GM12878 (cell line): Measurements from ENCODE around the gene ADAMTSL1. TPM values are rescaled to one million over a fixed set of nuclear protein-coding genes. Genes with fewer than 3 reads are reported as not detected.

Source experiments
- ATAC-seq: fragments of 200-7000 bp; cut with Tn5 transposase; 3 replicates; pipeline ENCODE4 v1.9.1; 2020; ENCODE audit warnings: mild to moderate bottlenecking, moderate library complexity
- BruUV-seq: library from RNA; stranded (reverse); fragments of 400-500 nt; replicated peaks from 2 replicates; lab custom pipeline; 2021; lab: Mats Ljungman, UMichigan
- CTCF ChIA-PET: fragments of 300-600 bp; sonication (Branson Sonifier 250); formaldehyde crosslinking; extraction: SDS; loops from one replicate; lab custom pipeline; 2021; ENCODE audit warnings: inconsistent platforms; lab: Yijun Ruan, JAX
- POLR2A ChIA-PET: fragments of 350-600 bp; formaldehyde crosslinking; extraction: SDS; loops from one replicate; lab custom pipeline; 2021; ENCODE audit warnings: inconsistent platforms; lab: Charles Lee
- RAD21 ChIA-PET: fragments of 300-600 bp; sonication (Branson Sonifier 250); formaldehyde crosslinking; loops from one replicate; lab custom pipeline; 2023; ENCODE audit warnings: antibody characterized with exemption; ENCODE audit not compliant: unreplicated experiment; lab: Charles Lee
- SMC1A ChIA-PET: fragments of 300-600 bp; sonication (Branson Sonifier 250); formaldehyde crosslinking; loops from one replicate; lab custom pipeline; 2023; ENCODE audit not compliant: unreplicated experiment, uncharacterized antibody; lab: Charles Lee
- DNase-seq: peaks from one replicate; pipeline ENCODE4 v3.0.0-alpha.2; 2011; ENCODE audit warnings: low read depth, low spot score
- FAIRE-seq: peaks from 3 replicates; lab custom pipeline; 2011; peaks lifted over from hg19 to GRCh38; lab: Jason Lieb, UNC
- H2AFZ ChIP-seq: 2 replicates; pipeline ENCODE4 v1.6.0; 2011; ENCODE audit warnings: low read depth, low read length, control low read depth; ENCODE audit not compliant: control insufficient read depth
- H3K27ac ChIP-seq: 2 replicates; pipeline ENCODE4 v1.5.1; 2011; ENCODE audit warnings: control low read depth; ENCODE audit not compliant: control insufficient read depth, insufficient read depth
- H3K27me3 ChIP-seq, 2 experiments: replicated peaks in 1 of 2; 2 replicates each; pipeline versions ENCODE4 v1.6.0 to v1.6.1; 2011; ENCODE audit warnings: low read length in 1 of 2; ENCODE audit not compliant: control insufficient read depth in 2 of 2, insufficient read depth in 2 of 2
- H3K36me3 ChIP-seq, 2 experiments: 2 replicates each; pipeline ENCODE4 v1.5.1; 2011; ENCODE audit warnings: low read length in 1 of 2; ENCODE audit not compliant: control insufficient read depth in 2 of 2, insufficient read depth in 2 of 2
- H3K4me1 ChIP-seq: 2 replicates; pipeline ENCODE4 v1.6.1; 2011; ENCODE audit warnings: mild to moderate bottlenecking, low read length, moderate library complexity, mixed read lengths; ENCODE audit not compliant: control insufficient read depth, insufficient read depth
- H3K4me2 ChIP-seq: 2 replicates; pipeline ENCODE4 v1.6.0; 2011; ENCODE audit warnings: control low read depth; ENCODE audit not compliant: control insufficient read depth, insufficient read depth
- H3K4me3 ChIP-seq: fragments of 200-600 bp; sonication (generic); 2 replicates; pipeline ENCODE4 v1.5.1; 2016
- H3K79me2 ChIP-seq: 2 replicates; pipeline ENCODE4 v1.6.0; 2011; ENCODE audit warnings: low read length; ENCODE audit not compliant: control insufficient read depth, insufficient read depth
- H3K9ac ChIP-seq: 2 replicates; pipeline ENCODE4 v1.8.0; 2011; ENCODE audit warnings: low read length, control low read depth, mixed read lengths; ENCODE audit not compliant: control insufficient read depth, insufficient read depth
- H3K9me3 ChIP-seq: replicated peaks from 3 replicates; pipeline ENCODE4 v1.5.1; 2011; ENCODE audit warnings: mild to moderate bottlenecking, low read length; ENCODE audit not compliant: control insufficient read depth, insufficient read depth
- H4K20me1 ChIP-seq: 2 replicates; pipeline ENCODE4 v1.6.0; 2011; ENCODE audit not compliant: control insufficient read depth, insufficient read depth
- EED ChIP-seq: sonication (generic); IDR thresholded peaks from 2 replicates; pipeline ENCODE4 v1.6.1; 2016; ENCODE audit warnings: antibody characterized with exemption, low read depth
- EP300 ChIP-seq, 2 experiments: fragments of 150-350 bp in 1 of 2; IDR thresholded peaks; 2 replicates each; pipeline ENCODE4 v1.6.1; 2011 to 2012; ENCODE audit warnings: low read depth in 2 of 2, low read length in 2 of 2, borderline replicate concordance in 1 of 2, improper control_type of control experiment in 1 of 2, inconsistent platforms in 1 of 2; ENCODE audit not compliant: control insufficient read depth in 1 of 2
- FOXM1 ChIP-seq: IDR thresholded peaks from 2 replicates; pipeline ENCODE4 v1.6.1; 2012; ENCODE audit warnings: low read depth, mild to moderate bottlenecking, inconsistent platforms, low read length, moderate library complexity
- IRF4 ChIP-seq: IDR thresholded peaks from 2 replicates; pipeline ENCODE4 v1.6.1; 2011; ENCODE audit warnings: low read depth, low read length
- MYC ChIP-seq: IDR thresholded peaks from 2 replicates; pipeline ENCODE4 v1.6.1; 2011; ENCODE audit warnings: mild to moderate bottlenecking, low read length, moderate library complexity, inconsistent platforms; ENCODE audit not compliant: insufficient read depth, insufficient replicate concordance, insufficient read length, severe bottlenecking
- NKRF ChIP-seq: fragments of 450-650 bp; conservative IDR thresholded peaks from 2 replicates; pipeline ENCODE4 v1.6.1; 2017; ENCODE audit warnings: mild to moderate bottlenecking, moderate library complexity
- SKIL ChIP-seq: fragments of 450-650 bp; IDR thresholded peaks from 2 replicates; pipeline ENCODE4 v1.6.1; 2017; ENCODE audit warnings: mild to moderate bottlenecking, low read depth, inconsistent platforms; ENCODE audit not compliant: poor library complexity, severe bottlenecking
- SMARCA5 ChIP-seq: fragments of 450-650 bp; IDR thresholded peaks from 2 replicates; pipeline ENCODE4 v1.6.1; 2017; ENCODE audit warnings: mild to moderate bottlenecking
- YY1 ChIP-seq: IDR thresholded peaks from 2 replicates; pipeline ENCODE4 v1.6.1; 2011; ENCODE audit warnings: low read depth, mild to moderate bottlenecking, low read length
- ZBED1 ChIP-seq: IDR thresholded peaks from 2 replicates; pipeline ENCODE4 v1.6.1; 2016; ENCODE audit warnings: borderline replicate concordance
- ZNF217 ChIP-seq: fragments of 450-650 bp; IDR thresholded peaks from 2 replicates; pipeline ENCODE4 v1.6.1; 2017; ENCODE audit warnings: antibody characterized with exemption, mild to moderate bottlenecking
- WGBS: methylation state at CpG from one replicate; pipeline ENCODE4 v1.1.6; 2016; ENCODE audit warnings: low lambda C conversion rate; ENCODE audit not compliant: insufficient replicate concordance, insufficient coverage; ENCODE audit errors: missing lambda C conversion rate; 5-methylcytosine and 5-hydroxymethylcytosine counted together
- in situ Hi-C: fragments of 300-500 bp; cut with MboI; formaldehyde crosslinking; loops from 9 replicates; pipeline ENCODE4 v1.14.3; 2018; ENCODE audit warnings: mixed read lengths
- intact Hi-C: fragments of 100-400 bp; cut with micrococcal nuclease; formaldehyde crosslinking; loops from one replicate; pipeline ENCODE4 v1.14.2; 2022; ENCODE audit not compliant: unreplicated experiment
- polyA plus RNA-seq, 11 experiments: library from polyadenylated mRNA; depleted of rRNA in 4 of 11; unstranded in 6 of 11; stranded (reverse) in 5 of 11; fragments of >200 nt; fragmentation: Nextera tagmentation in 4 of 11; fragmentation: Illumina TruSeq in 1 of 11; extraction: Ambion mirVana in 4 of 11; extraction: Trizol in 1 of 11; gene quantifications; 1 replicate in 1 of 11; 2 replicates in 10 of 11; pipeline versions ENCODE4 v1.2.1 to v1.2.3, GENCODE V29; 2011 to 2016; ENCODE audit warnings: inconsistent platforms in 2 of 11, missing spikeins in 2 of 11, low read depth in 1 of 11
- total RNA-seq, 4 experiments: library from RNA; depleted of rRNA in 3 of 4; stranded (reverse); fragments of >200 nt in 3 of 4; fragmentation: Illumina TruSeq in 1 of 4; extraction: Trizol in 1 of 4; gene quantifications; 2 replicates each; pipeline versions ENCODE4 v1.2.1 to v1.2.3, GENCODE V29; 2013 to 2021

ADAMTSL1 gene
- total and polyA plus RNA-seq, 10 of the 15 experiments (the other 5 are each of a cell fraction or from before 2014, with no cell fraction given): 0.01 to 0.10 (median 0.07) TPM; not detected in 6

DNA sequence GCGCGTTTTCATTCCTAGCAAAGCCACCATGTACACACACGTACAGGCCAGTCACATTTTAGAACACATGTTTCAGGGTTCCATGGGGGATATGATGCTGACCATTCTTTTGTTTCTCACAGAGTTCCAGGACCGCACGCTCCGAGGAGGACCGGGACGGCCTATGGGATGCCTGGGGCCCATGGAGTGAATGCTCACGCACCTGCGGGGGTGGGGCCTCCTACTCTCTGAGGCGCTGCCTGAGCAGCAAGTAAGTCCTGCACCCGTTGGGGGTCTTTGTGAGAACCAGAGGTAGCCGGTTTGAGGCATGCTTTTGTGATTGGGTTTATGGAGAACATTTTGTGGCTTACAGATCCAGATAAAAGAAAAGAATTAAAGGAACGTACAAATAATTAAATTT lies 30.8 kb downstream of the ADAMTSL1 start:
- FAIRE-seq (no peak), ATAC-seq (no peak), DNase-seq (no peak)
- Histone ChIP-seq H3K4me3 (no peak overlapping the region), H2AFZ (no peak overlapping the region), H3K4me2 (no peak overlapping the region), H3K36me3 (no peaks in the 10 kb centered on the region), H3K9me3 (no peaks in the 10 kb centered on the region), H4K20me1 (no peaks in the 10 kb centered on the region), H3K4me1 (no peaks in the 10 kb centered on the region), H3K27ac (no peak overlapping the region), H3K9ac (no peak overlapping the region), H3K79me2 (no peaks in the 10 kb centered on the region), H3K27me3 (no peaks in the 10 kb centered on the region)
- WGBS: 52% methylated on average over 14 of the region's 14 CpGs
- BruUV-seq: no TSS peak
- POLR2A ChIA-PET: no interaction called here
- in situ Hi-C loops (no loop called here), intact Hi-C loops (no loop called here)
- no peak for TF ChIP-seq FOXM1
- CTCF ChIA-PET: no interaction called here
- SMC1A ChIA-PET: no interaction called here
- RAD21 ChIA-PET: no interaction called here

DNA sequence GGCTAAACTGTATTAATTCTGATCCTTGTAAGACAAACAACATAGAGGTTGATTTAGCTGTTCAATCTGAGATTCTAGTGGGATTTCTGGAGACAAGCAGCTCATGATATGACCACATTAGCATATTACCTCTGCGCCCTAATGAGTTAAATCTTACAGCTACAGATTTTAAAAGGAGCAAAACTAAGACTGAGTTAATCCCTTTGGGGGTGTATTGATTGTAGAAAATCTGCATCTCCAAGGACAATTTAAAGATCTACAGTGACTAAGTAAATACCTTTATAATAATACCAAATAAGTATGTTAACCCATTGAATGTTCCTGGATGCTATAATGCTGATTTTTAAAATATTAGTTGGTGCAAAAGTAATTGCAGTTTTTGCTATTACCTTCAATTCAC lies 33.2 kb downstream of the ADAMTSL1 start:
- Histone ChIP-seq H3K27me3 (no peaks in the 10 kb centered on the region), H3K27ac (no peak overlapping the region), H3K36me3 (no peaks in the 10 kb centered on the region), H3K9me3 (no peaks in the 10 kb centered on the region), H3K4me3 (no peak overlapping the region), H4K20me1 (no peaks in the 10 kb centered on the region), H2AFZ (no peak overlapping the region), H3K9ac (no peak overlapping the region), H3K4me2 (no peak overlapping the region), H3K4me1 (no peaks in the 10 kb centered on the region), H3K79me2 (no peaks in the 10 kb centered on the region)
- ATAC-seq (no peak), DNase-seq (no peak), FAIRE-seq (no peak)
- ChIA-PET SMC1A (interaction anchor here (0.7 kb wide), 1 partner anchor 161 kb away, joined by 3 read pairs; no protein-coding TSS in a partner anchor), CTCF (interaction anchor here (0.5 kb wide), 1 partner anchor 404 kb away, joined by 3 read pairs; no protein-coding TSS in a partner anchor), RAD21 (no interaction called here), POLR2A (no interaction called here)
- intact Hi-C loops: no loop called here
- WGBS: 0% methylated on average over 1 of the region's 1 CpG
- TF ChIP-seq SKIL (no peak), NKRF (no peak), EP300 (IDR thresholded peaks at IDR 0.05; ENCODE audit: borderline replicate concordance in 1 of 2, control insufficient read depth in 1 of 2, low read depth in 2 of 2, low read length in 2 of 2) (no peak), EED (no peak), ZBED1 (no peak), SMARCA5 (no peak), MYC (no peak), ZNF217 (no peak), IRF4 (no peak), YY1 (no peak)
- no TSS peak for BruUV-seq
- in situ Hi-C loops: no loop called here
